Heart left ventricle (tissue), 13 donors: ENCODE data around the gene IL22.

Experiments
- POLR2A ChIP-seq, 2 donors: fragments of 450-650 bp; IDR thresholded peaks; one replicate each; pipeline ENCODE4 v1.6.1; 2017; ENCODE audit warnings: antibody characterized with exemption in 2 of 2, mild to moderate bottlenecking in 2 of 2, moderate library complexity in 2 of 2
- TF ChIP-seq, protein P1 (sequence below), 12 donors: fragments of 200-600 bp; sonication (generic) in 4 of 12; IDR thresholded peaks; one replicate each; pipeline versions ENCODE4 v1.5.0 to v1.8.0; 2018 to 2022; ENCODE audit warnings: antibody characterized with exemption in 12 of 12, mild to moderate bottlenecking in 5 of 12
- donor health status: ischemic (EF 13 %, LVEDD 7.1; RV severe dilation, severe dysfunction).
- donor health status: DM: no; HTN: yes; CAD: no.
- donor health status: DM: no; HTN: no; CAD: no.
- donor health status: ischemic (EF 25% LVEDD 6.9; RV normal size, moderate dysfunction).
- donor health status: ischemic (EF 25% LVEDD 5.7; RV mildly dilated, moderate dysfunction).
- donor health status: ischemic (EF 35%, LVEDD 5.7; RV mildly dilated, moderate dysfunction).
- donor health status: nonischemic (EF 11% LVEDD 7.7; RV severe dilation, severe dysfunction).
- donor health status: DM: yes; HTN: yes; CAD: no.
- donor health status: PGD.
- donor health status: ischemic (EF 29% LVEDD 5.4; RV normal size, mild dysfunction).
- donor health status: nonischemic (EF 23%, LVEDD 6.1; RV moderate dilation, normal function).

DNA sequence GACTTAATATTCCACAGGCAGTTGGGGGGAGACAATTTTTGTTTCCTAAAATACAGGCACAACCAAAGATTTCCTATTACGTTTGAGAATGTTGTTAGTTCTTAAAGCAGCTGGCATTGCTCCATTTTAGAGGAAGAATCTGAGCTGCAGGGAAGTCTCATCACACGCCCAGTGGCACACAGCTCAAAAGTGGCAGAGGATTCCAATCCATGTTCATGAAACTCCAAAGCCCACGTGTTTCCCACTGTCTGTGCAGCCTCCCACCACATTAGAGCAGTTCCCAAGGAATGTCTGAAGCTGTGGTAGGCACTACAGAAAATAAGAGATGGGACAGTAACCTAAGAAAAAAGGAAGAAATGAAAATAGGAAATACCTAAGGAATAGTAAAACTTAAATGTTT lies 21.7 kb downstream of the IL22 start:
- TF ChIP-seq, protein P1, sequence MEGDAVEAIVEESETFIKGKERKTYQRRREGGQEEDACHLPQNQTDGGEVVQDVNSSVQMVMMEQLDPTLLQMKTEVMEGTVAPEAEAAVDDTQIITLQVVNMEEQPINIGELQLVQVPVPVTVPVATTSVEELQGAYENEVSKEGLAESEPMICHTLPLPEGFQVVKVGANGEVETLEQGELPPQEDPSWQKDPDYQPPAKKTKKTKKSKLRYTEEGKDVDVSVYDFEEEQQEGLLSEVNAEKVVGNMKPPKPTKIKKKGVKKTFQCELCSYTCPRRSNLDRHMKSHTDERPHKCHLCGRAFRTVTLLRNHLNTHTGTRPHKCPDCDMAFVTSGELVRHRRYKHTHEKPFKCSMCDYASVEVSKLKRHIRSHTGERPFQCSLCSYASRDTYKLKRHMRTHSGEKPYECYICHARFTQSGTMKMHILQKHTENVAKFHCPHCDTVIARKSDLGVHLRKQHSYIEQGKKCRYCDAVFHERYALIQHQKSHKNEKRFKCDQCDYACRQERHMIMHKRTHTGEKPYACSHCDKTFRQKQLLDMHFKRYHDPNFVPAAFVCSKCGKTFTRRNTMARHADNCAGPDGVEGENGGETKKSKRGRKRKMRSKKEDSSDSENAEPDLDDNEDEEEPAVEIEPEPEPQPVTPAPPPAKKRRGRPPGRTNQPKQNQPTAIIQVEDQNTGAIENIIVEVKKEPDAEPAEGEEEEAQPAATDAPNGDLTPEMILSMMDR (IDR thresholded peaks at IDR 0.05) = no peak
- no peak for TF ChIP-seq POLR2A (IDR thresholded peaks at IDR 0.05)
